Panc1 (cell line): ENCODE results near the gene FBXL17. TPM values are rescaled to one million over a fixed set of nuclear protein-coding genes. Genes with fewer than 3 reads are reported as not detected.

Experiments used
- ATAC-seq: fragments of 200-7000 bp; cut with Tn5 transposase; 2 replicates; pipeline ENCODE4 v1.9.1; 2020; ENCODE audit warnings: mild to moderate bottlenecking, moderate library complexity
- BruUV-seq: library from RNA; stranded (reverse); fragments of 400-500 nt; replicated peaks from 2 replicates; lab custom pipeline; 2021; lab: Mats Ljungman, UMichigan
- CTCF ChIA-PET: fragments of 300-600 bp; sonication (Branson Sonifier 250); formaldehyde crosslinking; loops from one replicate; lab custom pipeline; 2022; ENCODE audit warnings: antibody characterized with exemption; lab: Charles Lee
- POLR2A ChIA-PET: fragments of 300-600 bp; sonication (Branson Sonifier 250); formaldehyde crosslinking; loops from one replicate; lab custom pipeline; 2022; ENCODE audit warnings: antibody characterized with exemption; lab: Charles Lee
- DNase-seq: peaks from one replicate; pipeline ENCODE4 v3.0.0-alpha.2; 2010; ENCODE audit warnings: low read depth, low spot score
- H3K27ac ChIP-seq: 2 replicates; pipeline ENCODE4 v1.5.1; 2011; ENCODE audit warnings: mild to moderate bottlenecking, low read length, inconsistent platforms
- H3K27me3 ChIP-seq: fragments of 200-500 bp; sonication (Bioruptor generic); 2 replicates; pipeline ENCODE4 v1.6.0; 2014; ENCODE audit warnings: low read length, inconsistent platforms; ENCODE audit not compliant: control insufficient read depth, insufficient read depth
- H3K36me3 ChIP-seq: fragments of 200-500 bp; sonication (Bioruptor generic); 2 replicates; pipeline ENCODE4 v1.5.1; 2014; ENCODE audit warnings: inconsistent platforms, mild to moderate bottlenecking, low read length, moderate library complexity; ENCODE audit not compliant: control insufficient read depth, insufficient read depth
- H3K4me1 ChIP-seq: 2 replicates; pipeline ENCODE4 v1.5.1; 2011; ENCODE audit warnings: inconsistent platforms, mild to moderate bottlenecking, low read length, moderate library complexity; ENCODE audit not compliant: control insufficient read depth, insufficient read depth
- H3K4me3 ChIP-seq, 2 experiments: 2 replicates each; pipeline ENCODE4 v1.5.1; 2011 to 2012; ENCODE audit warnings: low read depth in 2 of 2, low read length in 2 of 2, mild to moderate bottlenecking in 2 of 2, inconsistent platforms in 1 of 2, moderate library complexity in 1 of 2
- H3K9me3 ChIP-seq: fragments of 200-500 bp; sonication (Bioruptor generic); 2 replicates; pipeline ENCODE4 v1.5.1; 2014; ENCODE audit warnings: low read depth, mild to moderate bottlenecking, inconsistent platforms, low read length, moderate library complexity; ENCODE audit not compliant: control insufficient read depth, insufficient read depth
- POLR2AphosphoS5 ChIP-seq: IDR thresholded peaks from 2 replicates; pipeline ENCODE4 v1.6.1; 2012; ENCODE audit warnings: mild to moderate bottlenecking, low read depth, low read length, moderate library complexity
- SIN3A ChIP-seq: IDR thresholded peaks from 2 replicates; pipeline ENCODE4 v1.6.1; 2012; ENCODE audit warnings: low read depth, mild to moderate bottlenecking, low read length, moderate library complexity, borderline replicate concordance; ENCODE audit not compliant: insufficient read depth
- TCF7L2 ChIP-seq: IDR thresholded peaks from 2 replicates; pipeline ENCODE4 v1.6.1; 2011; ENCODE audit warnings: mild to moderate bottlenecking, low read depth, low read length, inconsistent platforms
- in situ Hi-C: cut with HindIII; loops from 2 replicates; pipeline ENCODE4 v1.10.0; 2016; ENCODE audit warnings: low sequenced_read_pairs, low pct_unique_long_range_greater_than_20kb
- intact Hi-C: fragments of 100-400 bp; cut with micrococcal nuclease; formaldehyde crosslinking; loops from one replicate; pipeline ENCODE4 v1.10.0; 2022; ENCODE audit not compliant: unreplicated experiment
- total RNA-seq: library from RNA; stranded (reverse); gene quantifications from one replicate; pipeline ENCODE4 v1.2.1, GENCODE V29; 2021; ENCODE audit not compliant: unreplicated experiment
- TF ChIP-seq, protein P1 (sequence below), 2 experiments: IDR thresholded peaks; 2 replicates each; pipeline ENCODE4 v1.6.1; 2011 to 2012; ENCODE audit warnings: low read depth in 2 of 2, control low read depth in 1 of 2, low read length in 1 of 2, mild to moderate bottlenecking in 1 of 2, moderate library complexity in 1 of 2; ENCODE audit not compliant: insufficient read depth in 1 of 2
- TF ChIP-seq, protein P2 (sequence below): fragments of 450-650 bp; IDR thresholded peaks from 2 replicates; pipeline ENCODE4 v1.5.1; 2017; ENCODE audit warnings: mild to moderate bottlenecking

FBXL17 gene
- total RNA-seq, 1 experiment from 2014 or later: 17.4 TPM

DNA sequence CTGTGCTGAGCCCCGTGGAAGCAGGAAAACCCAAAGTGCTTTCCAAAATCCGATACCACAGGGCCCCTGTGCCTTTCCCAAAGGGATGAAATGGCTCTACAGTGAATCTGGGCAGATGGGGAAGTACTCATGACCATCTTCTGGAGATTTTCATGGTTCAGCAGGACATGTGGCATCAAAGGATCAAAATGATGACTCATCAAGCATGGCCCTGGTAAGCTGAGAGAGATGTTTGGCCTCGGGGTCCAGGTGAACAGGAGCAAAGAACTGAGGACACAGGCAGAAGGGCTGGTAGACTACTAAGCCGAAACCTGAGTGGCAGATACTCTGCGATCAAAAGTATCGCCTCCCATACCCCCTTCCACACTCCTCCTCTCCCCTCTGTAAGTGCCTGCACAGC, 551.1 kb downstream of the FBXL17 start:
- no TSS peak for BruUV-seq
- CTCF ChIA-PET: no interaction called here

DNA sequence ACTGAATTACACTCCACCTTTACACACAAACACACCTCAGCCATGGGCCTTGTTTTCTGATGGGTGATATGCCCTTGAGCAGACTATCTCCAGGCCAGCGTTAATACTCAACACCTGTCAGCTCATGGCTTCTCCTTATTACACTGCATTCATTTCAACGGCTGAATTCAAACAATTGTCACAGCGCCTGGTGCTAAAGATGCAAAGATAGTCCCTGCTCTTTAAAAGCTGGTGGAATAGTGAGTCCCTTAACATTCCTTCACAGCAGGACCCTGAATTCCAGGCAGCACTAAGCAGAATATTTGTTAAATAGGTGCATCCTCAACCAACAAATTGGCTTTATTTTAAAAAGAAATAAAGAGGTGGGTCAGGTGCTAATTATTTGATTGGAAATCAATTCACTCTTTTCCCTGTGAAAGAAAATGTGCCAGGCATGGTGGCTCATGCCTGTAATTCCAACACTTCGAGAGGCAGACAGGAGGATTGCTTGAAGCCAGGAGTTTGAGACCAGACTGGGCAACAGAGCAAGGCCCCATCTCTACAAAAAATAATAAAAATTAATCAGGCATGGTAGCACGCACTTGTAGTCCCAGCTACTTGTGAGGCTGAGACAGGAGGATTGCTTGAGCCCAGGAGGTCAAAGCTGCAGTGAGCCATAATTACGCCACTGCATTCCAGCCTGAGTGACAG, 555.4 kb downstream of the FBXL17 start:
- Histone ChIP-seq H3K4me3 (no peak overlapping the region), H3K27ac (no peak overlapping the region), H3K27me3 (peaks cover 2% of the 10 kb centered on the region; the same call in 1 of the 2 replicates), H3K4me1 (no peaks in the 10 kb centered on the region), H3K9me3 (no peaks in the 10 kb centered on the region; the same call in 1 of the 2 replicates), H3K36me3 (no peaks in the 10 kb centered on the region)
- POLR2A ChIA-PET: no interaction called here
- intact Hi-C loops (no loop called here), in situ Hi-C loops (no loop called here)
- ATAC-seq: no peak
- CTCF ChIA-PET: no interaction called here
- no peak for DNase-seq
- no TSS peak for BruUV-seq
- TF ChIP-seq, protein P1, sequence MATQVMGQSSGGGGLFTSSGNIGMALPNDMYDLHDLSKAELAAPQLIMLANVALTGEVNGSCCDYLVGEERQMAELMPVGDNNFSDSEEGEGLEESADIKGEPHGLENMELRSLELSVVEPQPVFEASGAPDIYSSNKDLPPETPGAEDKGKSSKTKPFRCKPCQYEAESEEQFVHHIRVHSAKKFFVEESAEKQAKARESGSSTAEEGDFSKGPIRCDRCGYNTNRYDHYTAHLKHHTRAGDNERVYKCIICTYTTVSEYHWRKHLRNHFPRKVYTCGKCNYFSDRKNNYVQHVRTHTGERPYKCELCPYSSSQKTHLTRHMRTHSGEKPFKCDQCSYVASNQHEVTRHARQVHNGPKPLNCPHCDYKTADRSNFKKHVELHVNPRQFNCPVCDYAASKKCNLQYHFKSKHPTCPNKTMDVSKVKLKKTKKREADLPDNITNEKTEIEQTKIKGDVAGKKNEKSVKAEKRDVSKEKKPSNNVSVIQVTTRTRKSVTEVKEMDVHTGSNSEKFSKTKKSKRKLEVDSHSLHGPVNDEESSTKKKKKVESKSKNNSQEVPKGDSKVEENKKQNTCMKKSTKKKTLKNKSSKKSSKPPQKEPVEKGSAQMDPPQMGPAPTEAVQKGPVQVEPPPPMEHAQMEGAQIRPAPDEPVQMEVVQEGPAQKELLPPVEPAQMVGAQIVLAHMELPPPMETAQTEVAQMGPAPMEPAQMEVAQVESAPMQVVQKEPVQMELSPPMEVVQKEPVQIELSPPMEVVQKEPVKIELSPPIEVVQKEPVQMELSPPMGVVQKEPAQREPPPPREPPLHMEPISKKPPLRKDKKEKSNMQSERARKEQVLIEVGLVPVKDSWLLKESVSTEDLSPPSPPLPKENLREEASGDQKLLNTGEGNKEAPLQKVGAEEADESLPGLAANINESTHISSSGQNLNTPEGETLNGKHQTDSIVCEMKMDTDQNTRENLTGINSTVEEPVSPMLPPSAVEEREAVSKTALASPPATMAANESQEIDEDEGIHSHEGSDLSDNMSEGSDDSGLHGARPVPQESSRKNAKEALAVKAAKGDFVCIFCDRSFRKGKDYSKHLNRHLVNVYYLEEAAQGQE (IDR thresholded peaks at IDR 0.05; ENCODE audit: insufficient read depth in 1 of 2, low read depth in 2 of 2, low read length in 1 of 2): no peak
- TF ChIP-seq SIN3A: no peak
- TF ChIP-seq POLR2AphosphoS5: no peak
- no peak for TF ChIP-seq TCF7L2
- TF ChIP-seq, protein P2, sequence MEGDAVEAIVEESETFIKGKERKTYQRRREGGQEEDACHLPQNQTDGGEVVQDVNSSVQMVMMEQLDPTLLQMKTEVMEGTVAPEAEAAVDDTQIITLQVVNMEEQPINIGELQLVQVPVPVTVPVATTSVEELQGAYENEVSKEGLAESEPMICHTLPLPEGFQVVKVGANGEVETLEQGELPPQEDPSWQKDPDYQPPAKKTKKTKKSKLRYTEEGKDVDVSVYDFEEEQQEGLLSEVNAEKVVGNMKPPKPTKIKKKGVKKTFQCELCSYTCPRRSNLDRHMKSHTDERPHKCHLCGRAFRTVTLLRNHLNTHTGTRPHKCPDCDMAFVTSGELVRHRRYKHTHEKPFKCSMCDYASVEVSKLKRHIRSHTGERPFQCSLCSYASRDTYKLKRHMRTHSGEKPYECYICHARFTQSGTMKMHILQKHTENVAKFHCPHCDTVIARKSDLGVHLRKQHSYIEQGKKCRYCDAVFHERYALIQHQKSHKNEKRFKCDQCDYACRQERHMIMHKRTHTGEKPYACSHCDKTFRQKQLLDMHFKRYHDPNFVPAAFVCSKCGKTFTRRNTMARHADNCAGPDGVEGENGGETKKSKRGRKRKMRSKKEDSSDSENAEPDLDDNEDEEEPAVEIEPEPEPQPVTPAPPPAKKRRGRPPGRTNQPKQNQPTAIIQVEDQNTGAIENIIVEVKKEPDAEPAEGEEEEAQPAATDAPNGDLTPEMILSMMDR: no peak

More for the DNA sequence above, 551.1 kb downstream of the FBXL17 start:
- Histone ChIP-seq H3K36me3 (no peaks in the 10 kb centered on the region), H3K27me3 (peaks cover 2% of the 10 kb centered on the region; the same call in 1 of the 2 replicates), H3K4me3 (no peak overlapping the region), H3K4me1 (no peaks in the 10 kb centered on the region), H3K27ac (no peak overlapping the region), H3K9me3 (no peaks in the 10 kb centered on the region)
- ATAC-seq (no peak), DNase-seq (no peak)
- TF ChIP-seq POLR2AphosphoS5 (no peak), TCF7L2 (no peak), SIN3A (no peak)
- TF ChIP-seq, protein P1 (IDR thresholded peaks at IDR 0.05; ENCODE audit: insufficient read depth in 1 of 2, low read depth in 2 of 2, low read length in 1 of 2): no peak
- TF ChIP-seq, protein P2: no peak
- intact Hi-C loops: no loop called here
- in situ Hi-C loops: no loop called here
- POLR2A ChIA-PET: no interaction called here
